K562 (cell line): Measurements from ENCODE around the gene SLC16A9. TPM values are rescaled to one million over a fixed set of nuclear protein-coding genes. Genes with fewer than 3 reads are reported as not detected.

Source experiments
- BRD4 ChIP-seq: fragments of 200-600 bp; sonication (generic); IDR thresholded peaks from 2 replicates; pipeline ENCODE4 v1.6.1; 2017; ENCODE audit warnings: inconsistent platforms
- CEBPG ChIP-seq, 3 experiments: fragments of 200-800 bp in 1 of 3; sonication (Bioruptor generic) in 1 of 3; sonication (generic) in 1 of 3; formaldehyde crosslinking in 1 of 3; IDR thresholded peaks in 2 of 3; conservative IDR thresholded peaks in 1 of 3; 2 replicates each; pipeline versions ENCODE4 v1.6.1 to v1.8.0; 2016 to 2022; ENCODE audit warnings: missing compliant biosample characterization in 2 of 3, missing genetic modification characterization in 2 of 3, mild to moderate bottlenecking in 1 of 3, missing genetic modification reagents in 1 of 3
- CHAMP1 ChIP-seq: fragments of 450-650 bp; IDR thresholded peaks from 2 replicates; pipeline ENCODE4 v1.6.1; 2016; ENCODE audit warnings: mild to moderate bottlenecking
- CXXC5 ChIP-seq: fragments of 250-450 bp; sonication (Bioruptor Pico); IDR thresholded peaks from 2 replicates; pipeline ENCODE4 v1.8.0; 2022; ENCODE audit warnings: inconsistent platforms, mild to moderate bottlenecking, moderate library complexity
- GABPB2 ChIP-seq: fragments of 250-450 bp; sonication (Bioruptor Pico); conservative IDR thresholded peaks from 2 replicates; pipeline ENCODE4 v1.5.1; 2021; ENCODE audit warnings: mild to moderate bottlenecking
- HSF4 ChIP-seq: fragments of 250-450 bp; sonication (Bioruptor Pico); IDR thresholded peaks from 2 replicates; pipeline ENCODE4 v2.1.2; 2022; ENCODE audit warnings: mild to moderate bottlenecking, moderate library complexity, borderline replicate concordance
- KDM5B ChIP-seq: fragments of 200-600 bp; sonication (generic); IDR thresholded peaks from 2 replicates; pipeline ENCODE4 v1.6.1; 2012; ENCODE audit warnings: low read depth, mild to moderate bottlenecking, moderate library complexity, low read length, control low read depth, inconsistent platforms; ENCODE audit not compliant: insufficient replicate concordance
- KLF16 ChIP-seq: IDR thresholded peaks from 2 replicates; pipeline ENCODE4 v1.6.1; 2016; ENCODE audit warnings: antibody characterized with exemption
- MAFK ChIP-seq: IDR thresholded peaks from 2 replicates; pipeline ENCODE4 v1.6.1; 2011; ENCODE audit warnings: low read length, improper control_type of control experiment
- PYGO2 ChIP-seq: fragments of 450-650 bp; IDR thresholded peaks from 2 replicates; pipeline ENCODE4 v1.6.1; 2016; ENCODE audit warnings: mild to moderate bottlenecking, missing genetic modification characterization, moderate library complexity, missing compliant biosample characterization
- SMARCC2 ChIP-seq: fragments of 450-650 bp; IDR thresholded peaks from 2 replicates; pipeline ENCODE4 v1.6.1; 2017; ENCODE audit warnings: antibody characterized with exemption, moderate library complexity, mild to moderate bottlenecking, low read depth
- SNAPC5 ChIP-seq: fragments of 250-450 bp; sonication (Bioruptor Pico); IDR thresholded peaks from 2 replicates; pipeline ENCODE4 v1.8.0; 2021; ENCODE audit warnings: moderate library complexity, mild to moderate bottlenecking, inconsistent platforms
- ZFX ChIP-seq: sonication (generic); formaldehyde crosslinking; IDR thresholded peaks from 2 replicates; pipeline ENCODE4 v1.8.0; 2022; ENCODE audit warnings: mild to moderate bottlenecking, missing genetic modification reagents, moderate library complexity
- ZNF316 ChIP-seq: fragments of 450-650 bp; IDR thresholded peaks from 2 replicates; pipeline ENCODE4 v1.6.1; 2016
- ZNF407 ChIP-seq: fragments of 450-650 bp; IDR thresholded peaks from 2 replicates; pipeline ENCODE4 v1.6.1; 2016; ENCODE audit warnings: low read depth
- ZNF830 ChIP-seq: fragments of 250-450 bp; sonication (Bioruptor Pico); IDR thresholded peaks from 2 replicates; pipeline ENCODE4 v1.5.0; 2021; ENCODE audit warnings: mild to moderate bottlenecking
- polyA plus RNA-seq, 8 experiments: library from polyadenylated mRNA; depleted of rRNA in 4 of 8; stranded (reverse) in 5 of 8; unstranded in 3 of 8; fragments of >200 nt; fragmentation: Nextera tagmentation in 2 of 8; fragmentation: Illumina TruSeq in 1 of 8; extraction: Ambion mirVana in 2 of 8; extraction: Trizol in 1 of 8; gene quantifications; 2 replicates each; pipeline versions ENCODE4 v1.2.1 to v1.2.3, GENCODE V29; 2011 to 2014; ENCODE audit warnings: inconsistent platforms in 1 of 8, missing spikeins in 1 of 8
- total RNA-seq, 7 experiments: library from RNA; depleted of rRNA in 6 of 7; stranded (reverse); fragments of >200 nt in 6 of 7; fragmentation: Illumina TruSeq in 2 of 7; extraction: Trizol in 2 of 7; gene quantifications; 2 replicates each; pipeline versions ENCODE4 v1.2.1 to v1.2.3, GENCODE V29; 2011 to 2021; ENCODE audit warnings: low replicate concordance in 1 of 7

The SLC16A9 gene
- total and polyA plus RNA-seq, 9 of the 15 experiments (the other 6 are each of a cell fraction or from before 2014, with no cell fraction given), result 0.90 to 6.4 (median 2.1) TPM

DNA sequence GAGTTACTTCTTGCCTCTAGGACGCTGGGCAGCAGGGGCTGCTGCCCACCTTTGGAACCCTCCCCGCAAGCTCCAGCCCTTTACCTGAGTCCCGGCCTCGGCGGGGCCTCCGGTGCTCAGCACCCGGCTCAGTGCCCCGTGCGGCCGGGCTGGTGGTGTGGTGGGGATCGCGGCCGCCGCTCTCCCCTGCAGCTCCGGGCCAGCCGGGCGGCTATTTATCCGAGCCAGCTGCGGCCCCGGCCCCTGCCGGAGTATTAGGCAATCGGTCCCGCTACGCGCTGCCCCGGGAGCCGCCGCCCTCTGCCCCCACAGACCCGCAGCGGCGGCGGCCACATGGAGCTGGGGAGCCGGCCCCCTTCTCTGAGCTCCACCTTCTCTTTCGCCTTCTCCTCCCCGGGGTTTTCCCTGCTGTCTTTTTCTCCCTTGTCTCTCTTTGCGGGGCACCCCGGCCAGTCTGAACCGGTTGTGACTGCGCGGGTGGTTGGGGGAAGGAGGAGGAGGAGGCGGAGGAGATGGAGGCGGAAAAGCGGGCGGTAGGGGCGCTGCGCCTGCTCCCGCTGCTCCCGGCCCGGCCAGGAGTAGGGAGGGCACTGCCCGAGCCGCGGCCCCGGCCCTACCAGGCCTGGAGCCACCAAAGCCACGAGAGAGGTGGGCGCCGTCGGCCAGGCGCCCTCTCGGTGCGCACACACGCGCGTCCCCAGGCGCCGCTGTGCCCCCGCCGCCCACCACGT, at the start of gene SLC16A9 (continued):
- TF ChIP-seq SNAPC5 (CRISPR knock-in tag), result no peak
- no peak for TF ChIP-seq CXXC5 (CRISPR knock-in tag)
- TF ChIP-seq ZNF407, result no peak
- no peak for TF ChIP-seq ZNF830
- peak; percentile 62 for TF ChIP-seq ZFX (CRISPR knock-in tag)
- no peak for TF ChIP-seq MAFK
- no peak for TF ChIP-seq KDM5B
- peak; percentile 94 for TF ChIP-seq KLF16
- no peak for TF ChIP-seq BRD4
- TF ChIP-seq HSF4, result no peak
- TF ChIP-seq ZNF316, result no peak
- no peak for TF ChIP-seq CHAMP1
- TF ChIP-seq PYGO2, result no peak
- peak; percentile 67 for TF ChIP-seq CEBPG (CRISPR knock-in tag; IDR thresholded peaks at IDR 0.05)
- TF ChIP-seq CEBPG (tag; conservative IDR thresholded peaks at IDR 0.05 in 1 of 2, IDR thresholded peaks at IDR 0.05 in 1 of 2), result peak; percentile 39 to 79; a peak in 3 of 4 replicates
- TF ChIP-seq SMARCC2, result no peak
- no peak for TF ChIP-seq GABPB2
